Endothelial cell of umbilical vein (primary cell): ENCODE results near the gene DCPS.

Experiments used
- EZH2 ChIP-seq: IDR thresholded peaks from 2 replicates; pipeline ENCODE4 v1.6.1; 2012; ENCODE audit warnings: borderline replicate concordance, low read depth, mild to moderate bottlenecking, moderate library complexity, low read length, inconsistent platforms; ENCODE audit not compliant: severe bottlenecking
- MYC ChIP-seq: IDR thresholded peaks from one replicate; pipeline ENCODE4 v1.6.1; 2011; ENCODE audit warnings: mild to moderate bottlenecking, low read depth, low read length
- POLR2A ChIP-seq: IDR thresholded peaks from 2 replicates; pipeline ENCODE4 v1.6.1; 2012; ENCODE audit warnings: low read depth, mild to moderate bottlenecking, control low read depth, low read length
- POLR2AphosphoS5 ChIP-seq: IDR thresholded peaks from 2 replicates; pipeline ENCODE4 v1.6.1; 2012; ENCODE audit warnings: low read depth, mild to moderate bottlenecking, control low read depth, low read length, moderate library complexity; ENCODE audit not compliant: insufficient read depth
- TF ChIP-seq, protein P1 (sequence below), 2 donors: IDR thresholded peaks; 1 replicate in 1 of 2; 2 replicates in 1 of 2; pipeline ENCODE4 v1.5.1; 2011; ENCODE audit warnings: low read length in 2 of 2, mild to moderate bottlenecking in 2 of 2, moderate library complexity in 2 of 2, control low read depth in 1 of 2, inconsistent platforms in 1 of 2, low read depth in 1 of 2; ENCODE audit not compliant: insufficient read depth in 1 of 2; ENCODE audit errors: extremely low read depth in 1 of 2

DNA sequence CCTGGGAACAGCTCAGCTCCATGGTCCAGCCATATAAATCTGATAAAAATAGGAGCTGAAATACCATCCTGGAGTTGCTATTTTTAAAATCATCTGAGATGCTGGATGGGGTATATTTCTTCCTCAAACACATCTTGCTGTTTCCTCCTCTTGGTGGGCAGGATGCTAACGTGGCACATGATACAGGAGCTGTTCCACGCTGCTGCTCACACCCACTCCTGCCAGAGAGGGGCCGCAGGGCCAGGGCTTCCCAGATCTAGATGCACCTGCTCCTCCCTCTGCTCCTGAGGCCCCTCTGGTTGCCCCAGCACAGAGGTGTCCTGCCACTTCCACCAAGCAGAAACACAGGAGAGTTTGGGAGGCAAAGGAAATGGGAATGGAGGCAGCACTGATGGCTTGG lies 48.3 kb downstream of the DCPS start:
- TF ChIP-seq POLR2A (no peak), EZH2 (no peak), POLR2AphosphoS5 (no peak), MYC (no peak)
- TF ChIP-seq, protein P1, sequence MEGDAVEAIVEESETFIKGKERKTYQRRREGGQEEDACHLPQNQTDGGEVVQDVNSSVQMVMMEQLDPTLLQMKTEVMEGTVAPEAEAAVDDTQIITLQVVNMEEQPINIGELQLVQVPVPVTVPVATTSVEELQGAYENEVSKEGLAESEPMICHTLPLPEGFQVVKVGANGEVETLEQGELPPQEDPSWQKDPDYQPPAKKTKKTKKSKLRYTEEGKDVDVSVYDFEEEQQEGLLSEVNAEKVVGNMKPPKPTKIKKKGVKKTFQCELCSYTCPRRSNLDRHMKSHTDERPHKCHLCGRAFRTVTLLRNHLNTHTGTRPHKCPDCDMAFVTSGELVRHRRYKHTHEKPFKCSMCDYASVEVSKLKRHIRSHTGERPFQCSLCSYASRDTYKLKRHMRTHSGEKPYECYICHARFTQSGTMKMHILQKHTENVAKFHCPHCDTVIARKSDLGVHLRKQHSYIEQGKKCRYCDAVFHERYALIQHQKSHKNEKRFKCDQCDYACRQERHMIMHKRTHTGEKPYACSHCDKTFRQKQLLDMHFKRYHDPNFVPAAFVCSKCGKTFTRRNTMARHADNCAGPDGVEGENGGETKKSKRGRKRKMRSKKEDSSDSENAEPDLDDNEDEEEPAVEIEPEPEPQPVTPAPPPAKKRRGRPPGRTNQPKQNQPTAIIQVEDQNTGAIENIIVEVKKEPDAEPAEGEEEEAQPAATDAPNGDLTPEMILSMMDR (IDR thresholded peaks at IDR 0.05; ENCODE audit: extremely low read depth in 1 of 2, insufficient read depth in 1 of 2, low read depth in 1 of 2, low read length in 2 of 2), result no peak
